Epithelial cell of alveolus of lung (primary cell): Measurements from ENCODE around the gene TSPO2. TPM values are rescaled to one million over a fixed set of nuclear protein-coding genes. Genes with fewer than 3 reads are reported as not detected.

ENCODE experiments used
- total RNA-seq: library from RNA; depleted of rRNA; stranded (reverse); fragments of >200 nt; gene quantifications from 2 replicates; pipeline ENCODE4 v1.2.1, GENCODE V29; 2015

Gene TSPO2
- total RNA-seq, result not detected in 2 replicates

DNA sequence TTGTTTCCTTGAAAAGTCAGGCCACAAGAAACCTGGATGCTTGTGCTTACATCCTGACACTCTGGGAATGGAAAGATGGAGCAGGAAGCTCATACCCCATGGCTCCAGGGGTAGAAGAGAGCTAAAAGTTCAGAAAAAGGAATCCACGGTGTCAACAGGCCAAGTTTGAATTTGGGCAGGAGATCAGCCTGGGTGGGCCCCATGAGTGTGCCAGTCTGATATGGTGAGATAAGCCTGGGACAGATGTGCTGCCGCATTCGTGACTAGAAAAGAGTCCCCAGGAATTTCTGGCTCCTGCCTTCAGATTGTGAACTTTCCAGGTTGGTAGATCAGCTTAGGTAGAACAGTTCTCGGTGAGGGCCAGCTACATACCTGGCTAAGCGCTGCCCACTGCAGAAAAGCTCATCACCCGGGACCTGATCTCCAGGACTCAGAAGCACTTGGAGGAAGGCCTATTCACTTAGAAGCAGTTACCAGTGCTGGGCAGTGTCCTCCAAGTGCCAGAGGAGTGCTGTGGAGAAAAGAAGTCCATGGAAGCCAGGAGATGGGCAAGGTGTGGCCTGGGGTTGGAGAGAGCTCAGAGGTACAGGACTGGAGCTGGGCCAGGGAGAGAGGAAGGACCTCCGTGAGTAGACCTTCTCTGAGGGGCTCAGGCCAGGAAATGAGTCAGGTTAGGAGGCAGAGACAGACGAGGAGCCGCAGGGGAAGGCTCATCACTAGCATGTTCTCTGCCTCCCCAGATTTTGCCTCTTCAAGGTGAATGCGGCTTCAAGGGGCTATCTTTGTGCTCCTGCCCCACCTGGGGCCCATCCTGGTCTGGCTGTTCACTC lies at the start of gene TSPO2:
Gene TSPO2 (plus strand): TSS at position 242 of the 830 bp plus-strand sequence. CDS start 519 bp downstream, at position 761.

DNA sequence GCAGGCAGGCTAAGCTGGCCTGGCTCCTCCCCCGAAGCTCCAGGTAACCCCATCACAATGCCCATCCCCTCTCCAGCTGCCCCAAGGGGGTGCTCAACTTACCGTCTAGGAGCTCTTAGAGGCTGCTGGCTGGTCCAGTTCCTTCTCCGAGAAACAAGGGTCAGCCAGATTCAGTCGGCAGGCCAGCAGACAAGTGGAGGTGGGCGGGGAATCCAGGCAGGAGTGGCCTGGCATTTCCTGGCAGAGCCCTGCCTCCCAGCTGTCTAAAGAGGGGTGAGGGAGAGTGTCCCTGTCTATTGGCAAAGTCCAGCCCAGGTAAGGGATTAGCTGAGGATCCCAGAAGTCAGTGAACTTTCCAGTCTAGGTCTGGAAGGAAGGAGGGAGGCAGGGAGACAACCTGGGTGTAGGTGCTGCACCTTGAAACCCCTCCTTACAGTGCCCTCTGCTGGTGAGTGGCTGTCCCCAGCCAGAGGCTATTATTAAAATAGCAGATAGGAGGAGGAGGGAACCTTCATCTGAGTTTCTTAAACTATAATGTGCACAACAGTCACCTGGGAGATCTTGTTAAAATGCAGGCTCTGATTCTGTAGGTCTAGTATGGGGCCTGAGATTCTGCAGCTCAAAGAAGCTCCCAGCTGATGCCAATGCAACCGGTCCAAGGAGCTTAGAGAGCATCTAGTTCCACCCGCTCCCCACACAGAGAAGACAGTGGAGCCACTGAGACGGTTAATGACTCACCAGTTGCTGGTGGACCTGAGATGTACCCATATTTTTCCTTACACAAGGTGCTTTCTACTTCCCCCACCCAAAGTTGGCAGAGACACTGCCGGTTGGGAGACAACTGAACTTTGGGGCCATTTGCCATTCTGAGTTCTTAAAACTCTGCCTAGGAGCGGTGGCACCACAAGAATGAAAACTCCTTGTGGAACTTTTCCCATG lies 2.9 kb upstream of the TSPO2 start, which contains the start of gene UNC5CL:
Gene UNC5CL (minus strand): TSS at position 162 of the 939 bp plus-strand sequence. CDS start 4,147 bp downstream, outside the sequence.

GRCh38 chr6:41053041-41053440 lies 10.8 kb downstream of the TSPO2 start, which contains the start of gene APOBEC2:
Gene APOBEC2, plus strand, starts transcription at chr6:41053202. Its CDS starts 146 bp downstream, at chr6:41053348.

DNA sequence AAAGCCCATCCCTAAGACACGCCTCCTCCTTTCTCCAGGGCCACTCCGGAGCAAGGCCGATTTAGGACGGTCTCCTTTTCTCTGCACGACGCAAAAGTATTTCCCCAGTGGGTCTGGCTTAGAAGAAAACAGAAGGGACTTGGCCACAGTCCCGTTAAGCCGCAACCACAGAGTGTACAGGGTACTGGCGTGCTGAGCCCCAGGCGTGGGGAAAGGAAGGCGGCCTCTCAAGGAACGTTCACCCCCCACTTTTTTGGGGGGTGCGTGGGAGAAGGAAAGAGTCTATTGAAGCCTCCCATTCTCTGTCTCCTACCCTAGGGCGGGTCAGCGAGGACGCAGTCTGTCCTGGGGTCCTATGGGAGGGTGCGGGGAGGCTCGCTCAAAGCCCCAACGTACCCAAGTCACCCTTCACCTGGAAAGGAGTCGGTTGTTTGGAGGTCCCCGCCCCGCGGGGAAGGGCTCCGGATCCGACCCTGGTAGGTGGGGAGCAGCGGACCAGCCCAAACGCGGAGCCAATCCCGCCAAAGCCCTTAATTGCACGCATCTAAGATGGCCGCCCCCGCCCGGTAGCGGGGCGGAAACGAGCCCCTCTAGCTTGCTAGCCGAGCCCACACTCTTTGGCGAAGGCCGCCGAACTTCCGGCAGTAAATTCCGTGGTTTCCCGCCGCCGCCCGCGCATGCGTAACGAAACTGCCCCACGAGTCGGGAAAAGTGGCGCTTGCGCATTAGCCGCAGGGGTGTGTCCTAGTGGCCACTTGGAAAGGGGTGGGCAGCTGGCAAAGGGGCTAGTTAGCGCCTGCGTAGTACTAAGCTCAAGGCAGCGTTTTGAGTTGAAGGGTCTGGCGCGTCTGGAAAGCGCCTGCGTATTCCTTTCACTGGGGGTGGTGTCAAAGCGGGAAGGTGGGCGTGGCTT lies 29.9 kb downstream of the TSPO2 start, which contains the start of gene OARD1:
Gene OARD1 (minus strand): TSS at position 434 of the 913 bp plus-strand sequence. CDS start 722 bp downstream, outside the sequence.

DNA sequence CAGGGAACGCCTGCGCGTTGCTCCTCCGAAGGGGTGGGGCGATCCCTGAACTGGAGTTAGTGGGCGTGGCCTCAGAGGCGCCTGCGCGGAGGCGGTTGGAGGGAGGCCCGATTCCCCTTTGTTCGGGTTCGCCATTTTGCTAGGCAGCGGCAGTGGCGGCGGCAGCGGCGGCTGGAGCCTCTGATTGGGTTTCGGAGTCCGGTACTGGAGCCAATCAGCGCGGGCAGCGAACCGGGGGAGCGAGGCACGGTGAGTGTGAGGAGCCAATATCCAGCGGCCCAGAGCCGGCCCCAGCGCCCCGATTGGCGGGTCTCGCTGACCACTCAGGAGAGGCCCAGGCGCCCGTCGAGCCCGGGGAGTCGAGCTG lies 30.6 kb downstream of the TSPO2 start, which contains the start of gene NFYA:
Gene NFYA (plus strand): TSS at position 139 of the 367 bp plus-strand sequence. CDS start 6,116 bp downstream, outside the sequence.

Other genes with a start within 250 kb of the TSPO2 start
- 0.13 and 0.32 TPM in 2 replicates for gene UNC5CL, start 3.2 kb upstream of the TSPO2 start, total RNA-seq
- not detected in 2 replicates for gene APOBEC2, start 10.7 kb downstream of the TSPO2 start, total RNA-seq
- gene OARD1, start 29.9 kb downstream of the TSPO2 start, total RNA-seq, result 7.9 and 12.8 TPM in 2 replicates
- gene NFYA, start 30.5 kb downstream of the TSPO2 start, total RNA-seq, result 13.8 and 18.1 TPM in 2 replicates
- gene TREML1, start 111.9 kb downstream of the TSPO2 start, total RNA-seq, result not detected in 2 replicates
- gene TREM2, start 120.6 kb downstream of the TSPO2 start, total RNA-seq, result not detected in 2 replicates
- gene TREML2, start 158.7 kb downstream of the TSPO2 start, total RNA-seq, result under 0.01 TPM in 1 of 2 replicates, not detected in the other
- gene TREML4, start 185.9 kb downstream of the TSPO2 start, total RNA-seq, result 0.13 TPM in 1 of 2 replicates, not detected in the other
- gene TREM1, start 244.2 kb downstream of the TSPO2 start, total RNA-seq, result 1.2 and 8.7 TPM in 2 replicates